Occipital lobe (tissue), 2 donors: ENCODE results near the gene TGIF2. TPM values are rescaled to one million over a fixed set of nuclear protein-coding genes. Genes with fewer than 3 reads are reported as not detected.
"Not testable (repeated sequence)": the region's sequence is repeated elsewhere in the genome, so short reads cannot be mapped to it uniquely, and the experiment has no call there.

Experiments
- DNase-seq: peaks from one replicate; lab custom pipeline; 2025; lab: John Stamatoyannopoulos, UW
- total RNA-seq: library from RNA; depleted of rRNA; stranded (reverse); fragments of >200 nt; gene quantifications from one replicate; pipeline ENCODE4 v1.2.3, GENCODE V29; 2014

TGIF2 gene
- total RNA-seq, 1 donor from 2014 or later, result 11.5 TPM

DNA sequence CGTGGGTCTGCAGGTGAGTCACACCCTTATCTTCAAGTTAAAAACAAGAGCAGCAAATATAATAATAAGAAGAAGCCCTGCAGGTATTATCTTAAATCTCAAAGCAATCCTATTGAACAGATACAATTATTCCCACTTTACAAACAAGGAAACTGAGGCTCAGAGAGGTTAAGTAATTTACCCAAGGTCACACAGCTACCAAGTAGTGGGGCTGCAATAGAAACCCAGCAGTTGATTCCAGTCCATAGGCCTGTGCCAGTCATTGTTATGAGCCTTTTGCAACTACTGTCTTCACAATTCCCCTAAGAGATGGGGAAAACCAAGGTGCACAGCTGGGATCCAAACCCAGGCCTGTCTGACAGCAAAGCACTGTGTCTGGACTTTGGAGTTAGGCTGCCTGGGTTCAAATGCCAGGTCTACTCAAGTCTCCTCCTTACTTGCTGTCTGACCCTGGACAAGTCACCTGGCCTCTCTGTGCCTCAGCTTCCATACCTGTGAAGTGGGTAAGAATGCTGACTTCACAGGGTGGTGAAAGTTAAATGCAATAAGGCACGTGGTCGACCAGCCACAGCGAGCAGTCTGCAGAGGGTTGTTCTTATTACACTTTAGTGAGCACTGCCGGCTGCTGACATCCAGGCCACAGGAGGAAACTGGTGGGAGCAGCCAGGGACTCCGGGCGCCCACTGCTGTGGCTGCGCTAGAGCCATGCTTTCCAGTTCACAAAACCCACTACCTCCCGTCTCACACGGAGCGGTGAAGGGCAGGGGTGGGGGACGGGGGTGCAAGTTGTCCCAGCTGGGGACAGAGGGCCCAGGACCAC is 26.0 kb upstream of the TGIF2 start:
- no peak for DNase-seq

DNA sequence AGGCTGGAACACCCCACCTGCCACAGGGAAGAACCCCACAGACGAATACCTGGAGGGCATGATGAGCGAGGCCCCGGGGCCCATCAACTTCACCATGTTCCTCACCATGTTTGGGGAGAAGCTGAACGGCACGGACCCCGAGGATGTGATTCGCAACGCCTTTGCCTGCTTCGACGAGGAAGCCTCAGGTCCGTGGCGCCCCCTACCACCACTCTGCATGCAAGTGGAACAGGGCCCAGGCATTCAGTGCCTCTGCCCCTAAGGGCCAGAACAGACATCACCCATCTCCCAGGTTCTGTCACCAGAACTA is 25.4 kb upstream of the TGIF2 start:
- DNase-seq, result no peak

DNA sequence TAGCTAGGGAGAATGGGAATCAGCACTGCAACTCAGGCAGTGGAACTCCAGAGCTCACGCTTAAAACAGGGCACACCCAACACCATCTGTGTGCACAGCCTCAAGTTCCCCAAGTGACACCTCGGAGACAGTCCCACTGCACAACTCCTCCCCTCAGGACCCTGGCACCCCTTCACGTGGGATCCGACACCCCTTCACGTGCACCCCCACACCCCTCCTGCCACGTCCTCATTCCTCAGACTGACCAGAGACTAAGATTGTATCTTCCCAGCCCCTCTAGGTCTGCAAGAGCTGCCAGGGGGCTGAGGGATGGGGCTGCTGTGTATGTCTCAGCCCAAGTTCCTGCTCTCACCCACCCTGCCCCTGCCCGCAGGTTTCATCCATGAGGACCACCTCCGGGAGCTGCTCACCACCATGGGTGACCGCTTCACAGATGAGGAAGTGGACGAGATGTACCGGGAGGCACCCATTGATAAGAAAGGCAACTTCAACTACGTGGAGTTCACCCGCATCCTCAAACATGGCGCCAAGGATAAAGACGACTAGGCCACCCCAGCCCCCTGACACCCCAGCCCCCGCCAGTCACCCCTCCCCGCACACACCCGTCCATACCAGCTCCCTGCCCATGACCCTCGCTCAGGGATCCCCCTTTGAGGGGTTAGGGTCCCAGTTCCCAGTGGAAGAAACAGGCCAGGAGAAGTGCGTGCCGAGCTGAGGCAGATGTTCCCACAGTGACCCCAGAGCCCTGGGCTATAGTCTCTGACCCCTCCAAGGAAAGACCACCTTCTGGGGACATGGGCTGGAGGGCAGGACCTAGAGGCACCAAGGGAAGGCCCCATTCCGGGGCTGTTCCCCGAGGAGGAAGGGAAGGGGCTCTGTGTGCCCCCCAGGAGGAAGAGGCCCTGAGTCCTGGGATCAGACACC is 24.4 kb upstream of the TGIF2 start:
- no peak for DNase-seq

DNA sequence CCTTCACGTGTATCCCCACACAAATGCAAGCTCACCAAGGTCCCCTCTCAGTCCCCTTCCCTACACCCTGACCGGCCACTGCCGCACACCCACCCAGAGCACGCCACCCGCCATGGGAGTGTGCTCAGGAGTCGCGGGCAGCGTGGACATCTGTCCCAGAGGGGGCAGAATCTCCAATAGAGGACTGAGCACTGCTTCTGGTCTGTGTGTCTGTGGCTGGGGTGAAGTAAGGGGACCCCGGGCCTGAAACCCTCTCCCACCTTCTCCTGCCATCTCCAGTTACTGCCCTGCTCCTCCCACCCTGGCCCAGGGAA is 23.8 kb upstream of the TGIF2 start:
- DNase-seq, result no peak

DNA sequence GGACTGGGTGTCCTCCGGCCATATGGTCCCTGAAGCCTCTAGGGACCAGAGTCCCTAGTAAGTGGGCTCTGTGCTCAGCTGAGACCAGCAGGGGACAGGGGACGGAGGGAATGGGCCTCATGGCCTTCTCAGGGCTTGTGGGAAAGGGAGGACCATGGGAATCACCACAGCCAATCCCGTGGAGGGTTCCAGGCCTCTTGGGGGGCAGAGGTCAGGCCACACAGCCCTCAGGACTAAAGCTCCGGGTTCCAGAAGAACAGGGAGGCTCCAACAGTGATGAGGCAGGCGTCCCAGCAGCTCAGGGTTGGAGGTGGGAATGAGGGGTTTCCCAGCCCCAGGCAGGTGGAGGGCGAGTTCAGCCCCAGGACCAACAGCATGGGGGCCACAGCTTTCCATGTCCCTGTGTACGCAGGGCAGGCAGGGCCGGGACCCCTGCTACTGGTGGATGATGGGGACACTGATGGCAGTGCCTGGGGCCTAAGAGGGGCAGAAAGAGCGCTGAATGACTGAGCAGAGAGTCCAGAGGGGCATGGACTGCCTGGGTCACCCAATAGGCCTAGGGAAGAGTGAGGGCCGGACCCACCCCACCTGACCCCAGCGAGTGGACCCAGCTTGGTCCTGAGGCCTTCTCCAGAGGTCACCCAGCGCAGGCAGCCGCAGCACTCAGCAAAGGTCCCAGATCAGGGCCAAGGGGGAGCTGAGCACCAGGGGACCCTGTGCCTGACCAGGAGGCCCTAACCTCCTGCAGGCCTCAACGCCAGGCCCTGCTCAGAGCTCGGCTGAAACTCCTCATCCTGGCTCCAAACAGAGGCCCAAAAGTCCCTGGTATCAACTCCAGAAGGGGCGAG is 23.2 kb upstream of the TGIF2 start:
- no peak for DNase-seq

DNA sequence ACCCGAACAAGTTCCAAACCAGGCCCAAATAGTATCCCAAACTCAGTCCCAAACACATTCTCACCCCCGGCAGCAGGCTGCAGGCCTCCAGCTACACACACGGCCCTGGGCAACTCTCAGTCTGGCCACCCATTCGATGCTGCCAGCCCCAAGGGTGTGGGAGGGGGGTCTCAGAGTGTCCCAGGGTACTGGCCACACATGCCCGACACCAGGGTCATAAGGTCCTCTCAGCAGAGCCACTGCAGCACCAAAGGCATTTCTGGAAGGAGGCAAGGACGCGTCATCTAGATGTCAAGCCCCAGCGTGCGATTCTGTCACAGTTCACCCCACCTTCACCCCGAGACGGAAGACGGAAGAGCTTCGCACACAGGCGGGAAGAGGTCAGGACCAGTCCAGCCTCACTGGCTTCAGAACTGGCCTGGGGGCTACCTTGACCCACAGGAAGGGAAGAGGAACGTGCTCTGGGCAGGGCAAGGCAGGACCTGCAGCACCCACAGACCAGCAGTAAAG is 22.6 kb upstream of the TGIF2 start:
- DNase-seq, result no peak

DNA sequence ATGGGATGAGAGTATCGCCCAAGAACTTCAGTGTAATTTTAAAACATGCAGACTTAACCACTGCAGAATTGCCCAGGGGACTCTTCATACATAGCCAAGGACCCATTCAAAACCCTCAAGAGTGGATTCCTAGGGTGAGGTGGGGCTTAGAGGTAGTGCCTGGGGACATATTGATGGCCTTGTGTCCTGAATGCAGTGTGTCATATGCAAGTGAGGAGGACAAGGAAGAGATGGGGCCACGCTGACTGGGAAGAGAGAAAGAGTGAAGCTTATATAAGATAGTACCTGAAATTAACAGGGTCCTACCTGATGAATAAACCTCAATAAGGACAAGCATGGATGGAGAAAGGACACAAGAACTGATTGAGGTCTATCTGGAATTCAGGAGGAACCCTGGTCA is 18.1 kb upstream of the TGIF2 start:
- no peak for DNase-seq

DNA sequence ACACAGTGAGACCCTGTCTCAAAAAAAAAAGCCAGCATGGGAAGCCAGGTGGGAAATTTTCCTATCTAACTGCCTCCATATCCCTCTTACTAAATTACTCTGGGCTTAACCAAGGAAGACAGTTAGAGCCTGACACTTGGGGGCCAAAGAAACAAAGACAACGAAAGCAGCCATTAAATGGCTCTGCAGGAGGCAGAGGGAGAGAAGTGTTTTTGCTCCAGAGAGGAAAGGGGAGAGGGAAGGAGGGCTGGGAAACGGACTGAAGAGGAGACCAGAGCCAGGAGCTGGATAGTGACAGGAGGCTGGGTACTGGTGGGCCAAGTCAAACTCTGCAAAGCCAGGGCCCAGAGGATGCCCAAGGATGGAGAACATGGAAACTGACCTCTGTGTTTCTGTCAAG is 10.7 kb upstream of the TGIF2 start:
- no peak for DNase-seq

DNA sequence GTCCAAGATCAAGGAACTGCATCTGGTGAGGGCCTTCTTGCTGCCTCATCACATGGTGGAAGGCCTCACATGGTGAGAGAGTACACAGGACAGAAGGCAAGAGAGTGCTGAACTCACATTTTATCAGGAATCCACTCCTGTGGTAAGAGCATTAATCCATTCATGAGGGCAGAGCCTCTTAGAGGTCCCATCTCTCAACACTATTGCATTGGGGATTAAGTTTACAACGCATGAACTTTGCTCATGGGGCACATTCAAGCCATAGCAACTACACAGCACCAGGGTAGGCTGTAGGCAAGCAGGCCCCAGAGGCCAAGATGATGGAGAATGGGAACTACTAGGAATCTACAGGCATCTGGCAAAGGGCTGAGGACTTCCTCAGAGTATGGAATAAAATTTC is 10.0 kb upstream of the TGIF2 start:
- DNase-seq, result no peak

DNA sequence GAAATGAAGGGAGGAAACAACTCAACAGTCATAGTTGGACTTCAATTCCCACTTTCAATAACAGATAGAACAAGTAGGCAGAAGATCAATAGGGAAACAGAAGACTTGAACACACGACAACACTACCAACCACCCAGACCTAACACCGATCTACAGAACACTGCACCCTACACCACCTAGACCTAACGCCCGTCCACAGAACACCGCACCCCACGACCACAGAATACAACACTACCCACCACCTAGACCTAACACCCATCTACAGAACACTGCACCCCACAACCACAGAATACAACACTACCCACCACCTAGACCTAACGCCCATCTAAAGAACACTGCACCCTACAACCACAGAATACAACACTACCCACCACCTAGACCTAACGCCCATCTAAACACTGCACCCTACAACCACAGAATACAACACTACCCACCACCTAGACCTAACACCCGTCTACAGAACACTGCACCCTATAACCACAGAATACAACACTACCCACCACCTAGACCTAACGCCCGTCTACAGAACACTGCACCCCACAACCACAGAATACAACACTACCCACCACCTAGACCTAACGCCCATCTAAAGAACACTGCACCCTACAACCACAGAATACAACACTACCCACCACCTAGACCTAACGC is 9.2 kb upstream of the TGIF2 start:
- DNase-seq, result not testable (repeated sequence)

DNA sequence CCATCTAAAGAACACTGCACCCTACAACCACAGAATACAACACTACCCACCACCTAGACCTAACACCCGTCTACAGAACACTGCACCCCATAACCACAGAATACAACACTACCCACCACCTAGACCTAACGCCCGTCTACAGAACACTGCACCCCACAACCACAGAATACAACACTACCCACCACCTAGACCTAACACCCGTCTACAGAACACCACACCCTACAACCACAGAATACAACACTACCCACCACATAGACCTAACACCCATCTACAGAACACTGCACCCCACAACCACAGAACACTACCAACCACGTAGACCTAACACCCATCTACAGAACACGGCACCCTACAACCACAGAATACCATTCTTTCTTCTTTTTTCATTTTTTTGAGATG is 8.7 kb upstream of the TGIF2 start:
- not testable (repeated sequence) for DNase-seq

DNA sequence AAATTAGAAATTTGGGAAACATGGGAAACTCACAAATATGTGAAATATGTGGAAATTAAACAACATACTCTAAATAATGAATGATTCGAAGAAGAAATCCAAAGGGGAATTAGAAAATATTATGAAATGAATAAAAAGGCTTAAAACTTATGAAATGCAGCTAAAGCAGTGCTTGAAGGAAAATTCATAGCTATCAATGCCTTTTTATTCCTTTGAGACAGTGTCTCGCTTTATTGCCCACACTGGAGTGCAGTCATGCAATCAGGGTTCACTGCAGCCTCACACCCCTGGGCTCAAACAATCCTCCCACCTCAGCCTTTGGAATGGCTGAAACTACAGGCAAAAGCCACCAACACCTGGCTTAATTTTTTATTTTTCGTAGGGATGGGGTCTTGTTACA is 7.9 kb upstream of the TGIF2 start:
- no peak for DNase-seq

DNA sequence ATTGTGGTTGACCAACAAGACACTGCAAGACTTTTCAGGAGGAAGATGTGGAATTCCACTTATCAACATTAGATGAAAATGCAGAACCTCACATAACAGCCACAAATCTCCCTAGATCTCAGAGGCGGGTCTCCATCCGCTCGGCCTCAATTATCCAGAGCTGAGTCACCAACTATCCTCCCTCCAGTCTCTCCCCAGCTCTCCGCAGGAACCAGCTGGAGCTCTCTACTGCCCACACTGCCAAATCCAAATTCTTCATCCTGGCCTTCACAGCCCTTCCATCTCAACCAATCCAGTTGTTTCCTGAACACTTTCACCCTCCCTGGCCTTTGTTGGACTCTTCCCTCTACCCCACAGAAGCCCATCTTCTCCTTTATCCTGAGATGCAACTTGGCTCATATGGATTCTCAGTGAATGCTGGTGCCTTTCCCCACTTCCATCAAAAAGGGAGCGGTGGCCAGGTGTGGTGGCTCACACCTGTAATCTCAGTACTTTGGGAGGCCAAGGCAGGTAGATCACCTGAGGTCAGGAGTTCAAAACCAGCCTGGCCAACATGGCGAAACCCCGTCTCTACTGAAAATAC is 3.5 kb upstream of the TGIF2 start:
- no peak for DNase-seq

DNA sequence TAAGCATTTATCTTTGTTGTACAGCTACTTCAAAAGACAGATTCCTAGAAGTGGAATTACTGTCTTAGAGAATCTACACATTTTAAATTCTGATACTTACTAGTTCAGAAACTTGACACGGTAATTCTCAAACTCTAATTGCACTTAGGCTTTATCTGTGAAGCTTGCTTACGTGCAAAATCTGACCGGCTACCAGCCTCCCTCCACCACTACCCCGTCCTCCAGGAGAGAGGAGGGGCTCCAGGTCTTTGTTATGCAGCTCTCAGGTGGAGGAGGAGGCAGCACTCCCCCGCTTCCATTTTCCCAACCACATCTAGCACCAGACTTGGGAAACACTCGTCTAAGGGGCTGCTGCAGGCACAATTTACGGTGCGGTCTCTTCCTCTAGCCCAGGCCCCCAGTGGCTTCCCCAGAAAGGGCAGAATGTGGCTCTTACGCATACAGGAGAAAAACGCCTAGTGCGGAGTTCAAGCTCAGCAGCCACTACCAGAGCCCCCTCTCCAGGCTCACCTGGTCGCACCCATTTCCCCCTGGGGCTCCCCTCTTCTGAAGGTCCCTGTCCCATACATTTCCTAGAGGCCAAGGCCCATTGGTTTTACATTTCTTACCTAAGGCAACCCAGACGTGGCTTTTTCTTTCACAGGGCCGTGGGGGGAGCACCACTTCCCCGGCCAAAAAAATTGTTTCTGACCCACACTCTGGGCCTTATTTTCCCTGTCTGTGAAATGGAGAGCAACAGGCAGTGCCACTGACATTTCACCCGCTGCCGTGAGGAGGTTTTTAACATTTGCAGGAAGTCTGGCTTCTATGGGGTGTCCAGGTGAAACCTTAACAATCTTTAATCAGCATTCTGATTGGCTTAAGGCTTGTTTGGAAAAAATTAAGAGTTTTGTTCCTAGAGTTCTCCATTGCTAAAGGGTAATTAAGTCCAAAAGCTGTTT is 1.6 kb upstream of the TGIF2 start:
- no peak for DNase-seq

DNA sequence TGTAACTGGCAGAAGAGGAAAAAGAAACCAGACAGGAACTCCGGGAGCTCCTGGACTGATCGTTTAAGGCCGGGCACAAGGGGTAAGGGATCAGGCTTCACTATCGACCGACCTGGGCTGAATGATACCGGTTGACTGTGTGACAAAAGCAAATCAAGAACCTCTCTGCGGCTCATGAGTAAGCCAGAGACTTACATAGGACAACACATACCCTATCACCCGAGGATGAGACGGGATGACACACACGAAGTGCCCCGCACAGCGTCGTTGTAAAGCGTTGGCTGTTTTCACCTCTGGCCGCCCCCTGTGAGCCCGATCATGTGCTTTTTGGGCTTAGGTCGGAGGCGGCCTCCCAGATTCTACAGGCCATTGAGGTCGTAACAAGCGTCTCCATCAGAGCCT is 695 bp upstream of the TGIF2 start:
- no peak for DNase-seq

DNA sequence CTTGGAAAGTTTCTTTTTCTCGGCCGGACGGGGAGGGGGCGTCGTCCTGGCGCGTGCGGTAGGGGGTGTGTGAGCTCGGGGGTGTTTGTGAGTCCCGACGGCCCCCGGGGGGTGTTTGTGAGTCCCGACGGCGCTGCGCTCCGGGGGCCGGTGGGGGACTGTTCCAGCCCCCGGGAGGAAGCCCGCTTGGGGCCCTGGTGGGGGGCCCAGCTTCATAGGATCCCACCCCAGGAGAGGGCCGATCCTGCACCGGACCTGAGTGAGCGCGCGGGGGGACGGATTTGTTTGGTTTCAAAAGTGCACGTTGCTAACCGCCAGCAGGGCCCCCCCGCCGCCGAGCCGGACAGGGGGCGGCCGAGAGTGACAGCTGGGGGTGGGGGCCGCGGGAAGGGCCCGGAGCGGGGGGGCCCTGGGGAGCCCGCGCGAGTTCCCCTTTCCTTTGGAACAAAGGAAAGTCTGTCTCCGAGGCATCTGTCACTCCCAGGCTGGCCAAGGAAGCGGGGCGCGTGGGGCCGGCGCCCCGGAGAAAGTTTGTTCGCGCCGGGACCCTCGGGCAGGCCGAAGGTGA is 485 bp downstream of the TGIF2 start:
- no peak for DNase-seq

DNA sequence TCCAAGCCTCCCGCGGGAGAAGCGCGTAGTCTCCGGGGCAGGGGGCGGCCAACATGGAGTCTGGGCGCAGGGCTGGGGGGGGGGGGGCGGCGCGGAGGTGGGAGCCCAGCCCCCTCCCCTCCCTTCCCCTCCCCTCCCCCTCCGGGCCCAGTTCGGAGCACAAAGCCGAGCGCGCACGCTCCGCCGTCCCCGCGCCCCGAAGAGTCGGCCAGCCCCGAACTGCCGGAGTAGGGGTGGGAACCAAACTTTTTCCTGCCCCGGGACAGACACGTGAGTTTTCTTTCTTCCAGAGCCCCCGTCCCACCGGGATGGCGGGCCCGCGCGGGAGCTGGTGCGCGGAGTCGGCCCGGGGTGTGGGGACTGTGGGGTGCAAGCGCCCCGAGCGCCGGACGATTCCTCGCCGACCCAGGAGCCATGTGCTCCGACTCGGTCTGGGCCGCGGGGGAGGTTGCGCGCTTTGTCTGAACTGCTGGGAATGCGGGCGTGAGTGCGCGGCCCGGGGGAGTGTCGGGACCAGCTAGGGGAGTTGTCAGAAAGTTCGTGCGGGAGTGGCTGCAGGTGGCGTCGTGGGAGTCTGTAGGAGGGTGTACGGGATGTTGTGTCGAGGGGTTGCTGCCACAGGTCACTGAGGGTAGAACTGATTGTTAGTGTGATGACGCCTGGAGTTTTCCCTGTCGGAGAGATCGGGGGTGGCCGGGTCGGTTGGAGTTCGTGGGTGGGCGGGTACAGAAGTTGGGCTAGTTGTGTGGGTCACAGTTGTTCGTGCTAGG is 1.2 kb downstream of the TGIF2 start:
- DNase-seq, result no peak

DNA sequence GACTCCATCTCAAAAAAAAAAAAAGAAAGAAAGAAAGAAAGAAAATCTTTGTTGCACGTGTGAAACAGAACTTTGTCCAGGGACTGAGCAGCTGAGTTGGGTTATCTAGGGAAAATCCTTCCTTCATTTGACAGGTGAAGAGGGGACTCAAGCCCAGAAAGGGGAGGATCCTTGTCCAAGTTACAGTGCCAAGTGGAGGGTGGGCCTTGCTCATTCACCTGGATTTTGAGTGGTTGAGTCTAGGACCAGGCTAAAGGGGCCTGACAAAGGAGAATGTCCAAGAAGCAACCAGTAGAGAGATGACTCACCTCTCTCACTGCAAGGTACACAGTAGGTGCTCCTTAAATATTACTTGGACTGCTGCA is 2.7 kb downstream of the TGIF2 start:
- no peak for DNase-seq
